ENCODE data around the gene GALNT5.

Gene GALNT5

GRCh38 chr2:157238296-157238695 lies 19.2 kb upstream of the GALNT5 start:
- H3K4me3 ChIP-seq (ENCODE audit: low read length): no peak overlapping the region
- no peak for TF ChIP-seq CTCF (conservative IDR thresholded peaks at IDR 0.05; ENCODE audit: low read length)
- DNase-seq (ENCODE audit: low read depth): no peak

DNA sequence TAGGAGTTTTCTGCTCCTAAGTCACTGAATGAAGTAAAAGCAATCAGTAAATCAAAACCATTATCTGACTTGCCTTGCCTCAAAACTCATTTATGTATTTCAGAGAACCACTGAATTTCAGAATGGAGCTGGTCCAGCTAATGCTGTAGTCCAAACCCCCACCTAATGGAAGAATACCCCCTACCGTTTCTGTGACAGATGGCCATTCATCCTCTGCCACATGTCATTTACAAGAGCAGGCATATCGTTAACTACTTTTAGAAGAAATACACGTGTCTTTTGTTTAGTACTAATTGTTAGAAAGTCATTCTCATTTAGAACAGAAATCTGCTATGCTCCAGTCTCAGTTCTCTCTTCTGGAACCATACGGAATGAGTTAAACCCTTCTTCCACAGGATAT lies 12.8 kb upstream of the GALNT5 start:
- no peak for DNase-seq (ENCODE audit: low read depth)
- no peak overlapping the region for H3K4me3 ChIP-seq (ENCODE audit: low read length)
- no peak for TF ChIP-seq CTCF (conservative IDR thresholded peaks at IDR 0.05; ENCODE audit: low read length)

- no peak for TF ChIP-seq CTCF (conservative IDR thresholded peaks at IDR 0.05; ENCODE audit: low read length)
- no peak for DNase-seq (ENCODE audit: low read depth)
- H3K4me3 ChIP-seq (ENCODE audit: low read length): no peak overlapping the region
Measured at GRCh38 chr2:157245144-157245840, 12.2 kb upstream of the GALNT5 start.

DNA sequence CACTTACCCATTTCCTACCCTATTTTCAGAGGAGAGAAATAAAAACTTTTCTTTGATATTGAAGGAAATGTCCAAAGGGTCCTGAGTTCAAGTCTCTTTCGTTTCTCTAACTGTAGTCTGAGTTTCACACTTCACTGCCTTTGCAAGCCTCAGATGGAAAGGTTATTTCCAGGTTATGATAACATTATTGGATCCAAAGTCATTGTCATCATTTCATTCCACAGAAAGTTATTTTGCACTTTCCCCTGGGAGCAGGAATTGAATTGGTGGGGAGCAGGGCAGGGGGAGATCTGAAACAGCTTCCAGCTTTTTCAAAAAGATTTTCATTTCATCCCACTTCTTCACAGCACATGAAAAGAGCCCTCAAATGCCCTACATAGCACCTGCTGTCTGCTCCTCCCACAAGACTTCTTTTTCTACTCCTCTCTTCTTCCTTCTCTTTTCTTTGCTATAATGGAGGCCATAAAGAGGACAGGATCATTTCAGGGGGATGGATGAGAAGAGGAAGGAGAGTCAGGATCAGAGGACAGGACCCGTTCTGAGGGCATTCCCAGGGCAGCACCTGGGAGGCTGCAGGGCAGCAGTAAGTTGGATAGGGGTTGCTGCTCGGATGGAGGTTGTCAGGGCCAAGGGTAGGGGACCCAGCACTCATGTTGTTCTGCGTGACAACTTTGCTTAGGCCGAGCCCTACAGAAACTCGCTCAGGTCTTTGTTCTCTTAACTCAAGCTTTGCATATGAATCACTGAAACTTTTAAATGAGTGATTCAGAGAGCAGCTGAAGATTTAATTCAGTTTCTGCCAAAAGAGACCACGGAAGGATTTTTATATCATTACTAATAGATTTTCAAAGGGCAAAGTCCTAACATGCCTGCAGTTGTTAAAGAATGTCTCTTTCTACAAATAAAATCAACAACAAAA lies 11.4 kb upstream of the GALNT5 start:
- peak; percentile 89 for DNase-seq (ENCODE audit: low read depth)
- H3K4me3 ChIP-seq (ENCODE audit: low read length): no peak overlapping the region
- TF ChIP-seq CTCF (conservative IDR thresholded peaks at IDR 0.05; ENCODE audit: low read length): no peak

GRCh38 chr2:157246765-157247407 lies 10.6 kb upstream of the GALNT5 start:
- DNase-seq (ENCODE audit: low read depth): peak; percentile 32
- TF ChIP-seq CTCF (conservative IDR thresholded peaks at IDR 0.05; ENCODE audit: low read length): no peak
- H3K4me3 ChIP-seq (ENCODE audit: low read length): no peak overlapping the region

DNA sequence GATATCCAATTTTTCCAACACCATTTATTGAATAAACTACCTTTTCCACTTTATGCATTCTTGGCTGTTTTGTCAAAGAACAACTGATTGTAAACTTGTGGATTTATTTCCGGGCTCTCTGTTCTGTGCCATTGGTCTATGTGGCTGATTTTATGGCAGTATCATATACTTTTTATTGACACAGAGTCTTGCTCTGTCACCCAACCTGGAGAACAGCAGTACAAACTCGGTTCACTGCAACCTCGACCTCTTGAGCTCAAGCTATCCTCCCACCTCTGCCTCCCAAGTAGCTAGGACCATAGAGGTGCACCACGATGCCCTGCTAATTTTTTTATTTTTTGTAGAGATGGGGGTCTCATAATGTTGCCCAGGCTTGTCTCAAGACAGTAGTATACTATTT lies 6.7 kb upstream of the GALNT5 start:
- TF ChIP-seq CTCF (conservative IDR thresholded peaks at IDR 0.05; ENCODE audit: low read length): no peak
- DNase-seq (ENCODE audit: low read depth): no peak
- no peak overlapping the region for H3K4me3 ChIP-seq (ENCODE audit: low read length)
